HG03103 (cell line): ENCODE measurements around the gene ADCY5.

Experiments
- ATAC-seq: cut with Tn5 transposase; IDR thresholded peaks from one replicate; pipeline ENCODE4 v1.9.1; 2021; ENCODE audit warnings: low read depth; ENCODE audit not compliant: unreplicated experiment

ADCY5 gene

DNA sequence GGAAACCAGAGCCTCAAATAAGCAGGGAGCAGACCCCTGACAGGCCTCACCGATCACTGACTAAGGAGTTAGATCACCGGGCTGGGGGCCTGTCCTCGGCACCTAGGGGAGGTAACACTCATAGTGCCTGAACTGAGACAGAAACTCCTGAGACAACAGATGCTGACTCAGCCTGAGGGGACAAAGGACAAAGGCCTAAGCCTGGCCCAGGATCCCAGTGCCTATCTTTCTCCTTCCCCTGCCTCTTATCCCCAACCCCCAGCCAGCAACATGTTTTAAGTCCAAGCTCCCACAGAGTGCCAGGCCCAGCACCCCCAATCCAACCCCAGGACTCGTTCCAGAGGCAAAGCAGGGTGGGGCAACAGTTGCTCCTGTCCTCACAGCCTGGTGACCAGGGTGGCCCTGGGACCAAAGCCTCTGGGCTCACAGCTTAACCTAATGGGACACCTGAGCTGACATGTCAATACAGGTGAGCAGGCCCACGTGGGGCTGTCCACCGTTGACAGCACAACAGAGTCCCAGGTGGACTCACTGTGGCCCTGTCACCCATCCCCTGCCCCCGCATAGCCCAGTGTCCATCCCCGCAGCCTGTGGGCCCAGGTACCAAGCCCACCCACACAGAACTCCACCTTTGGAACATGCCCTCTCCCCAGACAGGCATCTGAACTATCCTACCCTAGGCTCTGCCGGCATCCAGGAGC is 37.4 kb downstream of the ADCY5 start:
- ATAC-seq, result no peak

DNA sequence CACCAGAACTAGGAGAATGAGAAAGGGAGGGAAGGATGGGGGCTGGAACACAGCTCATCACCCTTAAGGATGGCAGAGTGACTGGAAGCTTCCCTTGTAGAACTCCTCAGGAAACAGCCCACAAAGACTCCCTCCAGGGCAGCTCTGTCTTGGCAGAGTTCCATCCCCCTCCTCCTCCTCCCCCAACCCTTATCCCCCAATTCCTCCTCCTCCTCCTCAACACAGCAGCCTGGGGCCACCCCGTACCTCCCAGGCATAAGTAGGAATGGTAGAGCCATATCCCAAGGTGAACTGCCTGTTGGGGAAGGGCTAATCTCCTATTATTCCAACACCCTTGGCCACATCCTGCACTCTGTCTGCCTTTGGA is 38.8 kb downstream of the ADCY5 start:
- ATAC-seq, result no peak

DNA sequence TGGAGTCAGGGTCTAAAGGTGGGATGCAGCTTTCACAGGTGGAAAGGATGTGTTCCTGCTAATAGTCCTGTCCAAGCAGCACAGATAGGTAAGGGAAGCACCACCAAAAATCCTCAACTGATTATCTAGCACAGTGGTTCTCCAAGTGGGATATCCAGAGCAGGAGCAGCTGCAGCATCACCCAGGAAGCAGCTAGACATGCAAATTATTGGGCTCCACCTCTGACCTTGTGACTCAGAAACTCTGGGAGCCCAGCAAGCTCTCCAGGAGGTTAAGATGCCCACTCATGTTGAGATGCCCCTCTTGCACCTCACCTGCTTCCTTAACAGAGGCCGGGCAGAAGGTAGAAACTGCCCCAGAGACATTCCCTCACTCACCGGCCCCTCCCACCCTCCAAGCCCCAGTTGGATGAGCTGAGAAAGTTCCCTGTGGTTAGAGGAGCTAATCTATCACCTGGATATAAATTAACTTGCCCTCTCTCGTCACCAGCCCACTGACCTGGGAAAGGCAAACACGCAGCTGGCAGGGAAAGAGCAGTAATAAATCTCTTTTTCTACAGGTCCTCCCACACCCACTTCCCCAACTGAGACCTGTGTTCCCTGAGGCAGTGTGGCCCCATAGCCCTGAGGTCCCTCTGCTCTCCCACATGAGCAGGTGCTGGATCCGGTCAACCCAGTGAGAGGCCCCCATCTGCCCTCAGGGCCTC is 39.3 kb downstream of the ADCY5 start:
- ATAC-seq, result no peak

DNA sequence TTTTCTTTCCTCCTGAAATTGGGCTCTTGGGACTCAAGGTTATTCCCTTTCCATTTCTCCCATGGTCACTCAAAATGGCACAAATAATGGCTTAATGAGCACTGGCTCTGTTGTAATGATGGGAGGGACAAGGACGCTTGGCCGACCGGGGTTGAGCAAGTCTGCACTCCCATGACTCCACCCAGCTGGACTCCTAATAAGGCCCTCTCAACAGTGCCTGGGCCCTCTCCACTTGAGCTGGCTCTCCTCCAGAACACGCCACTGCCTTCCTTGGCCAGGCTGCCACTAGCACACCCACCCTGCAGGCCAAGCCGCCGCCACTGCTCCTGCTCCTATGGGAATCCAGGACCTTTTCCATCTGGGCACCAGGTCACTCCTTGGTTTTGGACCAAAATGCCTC is 42.3 kb downstream of the ADCY5 start:
- no peak for ATAC-seq

DNA sequence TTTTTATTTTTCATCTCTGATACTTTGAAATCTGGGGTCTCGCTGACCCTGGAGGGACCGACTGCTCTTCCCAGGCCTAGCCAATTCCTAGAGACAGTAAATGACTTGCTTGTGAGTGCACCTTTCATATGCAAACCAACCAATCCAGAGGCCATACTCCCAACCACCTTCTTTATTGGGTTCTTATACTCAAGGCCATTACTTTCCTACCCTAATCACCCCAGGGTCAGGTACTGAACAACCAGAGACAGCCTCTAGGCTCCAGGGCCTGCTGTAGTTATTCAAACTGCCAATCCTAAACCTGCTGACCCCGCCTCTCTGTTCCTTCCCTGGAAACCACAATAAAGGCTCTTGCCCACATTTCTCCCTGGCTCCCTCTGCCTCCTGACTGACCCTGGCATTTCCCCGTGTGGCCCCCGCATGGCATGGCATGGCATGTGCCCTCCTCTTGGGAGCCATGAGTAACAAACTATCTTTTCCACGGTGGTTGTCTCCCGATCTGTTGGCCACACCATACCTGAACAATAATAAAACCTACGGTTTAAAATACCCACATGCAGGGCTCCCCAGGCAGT is 42.9 kb downstream of the ADCY5 start:
- no peak for ATAC-seq

DNA sequence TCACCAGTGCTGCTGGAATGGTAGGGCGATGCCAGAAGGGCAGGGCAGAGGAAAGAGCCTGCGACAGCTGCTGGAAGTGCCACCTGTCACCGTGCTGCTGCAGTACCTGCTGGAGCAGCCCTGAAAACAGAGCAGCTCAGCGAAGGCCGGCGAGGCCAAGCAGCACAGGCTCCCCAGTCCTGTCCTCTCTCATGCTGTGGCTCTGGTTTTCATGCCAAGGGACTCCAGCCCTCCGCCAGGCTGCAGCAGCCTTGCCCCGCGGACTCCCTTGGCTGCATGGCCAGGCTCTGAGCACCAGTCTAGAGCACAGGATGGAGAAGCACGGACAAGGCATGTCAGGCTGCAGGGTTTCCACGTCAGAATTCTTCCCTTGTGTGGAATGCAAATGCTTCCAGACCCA is 43.9 kb downstream of the ADCY5 start:
- ATAC-seq, result no peak

DNA sequence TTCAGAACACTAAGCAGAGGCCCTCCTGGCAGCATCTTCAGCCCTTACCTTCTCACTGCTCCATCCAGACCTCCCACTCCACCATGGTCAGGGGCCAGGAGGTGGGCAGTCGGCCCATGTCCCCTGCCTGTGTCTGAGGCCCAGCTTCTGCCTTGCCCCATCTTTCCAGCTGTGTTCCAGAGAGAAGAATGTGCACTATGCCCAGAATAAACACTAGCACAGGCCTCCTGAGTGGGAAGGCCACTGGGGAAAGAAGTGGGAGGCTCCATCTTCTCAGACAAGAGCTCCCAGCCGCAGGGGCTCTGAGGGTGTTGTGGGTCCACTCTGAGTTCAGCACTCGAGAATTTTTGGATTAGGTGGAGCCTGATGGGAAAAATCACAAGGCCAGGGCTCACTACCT is 44.5 kb downstream of the ADCY5 start:
- no peak for ATAC-seq

DNA sequence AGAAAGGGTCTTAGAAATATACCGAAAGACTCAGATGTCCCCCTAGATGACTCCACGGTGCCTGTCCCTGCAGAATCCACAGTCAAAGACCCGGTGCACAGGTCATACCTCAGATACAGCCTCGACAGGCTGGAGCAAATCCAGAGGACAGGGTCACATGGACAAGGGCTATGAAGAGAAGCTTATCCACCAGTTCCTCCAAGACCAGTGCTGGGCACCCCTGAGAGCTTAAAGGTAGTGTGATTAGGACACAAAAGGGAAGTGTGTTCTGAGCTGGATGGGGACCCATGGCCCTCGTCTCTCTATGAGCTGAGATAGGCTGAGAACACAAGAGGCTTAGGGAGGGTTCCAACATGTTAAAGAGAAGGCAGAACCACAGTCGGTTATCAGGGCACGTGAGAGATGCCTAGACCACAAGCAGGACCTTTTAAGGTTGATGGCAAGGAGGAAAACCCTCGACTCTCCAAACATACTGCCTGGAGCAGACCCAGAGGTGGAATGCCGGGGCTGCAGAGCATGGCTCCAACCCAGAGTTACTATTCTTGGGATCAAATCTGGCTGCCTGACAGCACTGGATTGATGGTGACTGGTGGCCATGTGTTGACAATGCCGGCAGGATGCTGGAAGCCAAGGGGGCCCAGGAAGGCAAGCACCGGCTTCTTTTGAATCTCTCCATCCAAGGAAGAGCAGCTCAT is 46.9 kb downstream of the ADCY5 start:
- ATAC-seq, result no peak

DNA sequence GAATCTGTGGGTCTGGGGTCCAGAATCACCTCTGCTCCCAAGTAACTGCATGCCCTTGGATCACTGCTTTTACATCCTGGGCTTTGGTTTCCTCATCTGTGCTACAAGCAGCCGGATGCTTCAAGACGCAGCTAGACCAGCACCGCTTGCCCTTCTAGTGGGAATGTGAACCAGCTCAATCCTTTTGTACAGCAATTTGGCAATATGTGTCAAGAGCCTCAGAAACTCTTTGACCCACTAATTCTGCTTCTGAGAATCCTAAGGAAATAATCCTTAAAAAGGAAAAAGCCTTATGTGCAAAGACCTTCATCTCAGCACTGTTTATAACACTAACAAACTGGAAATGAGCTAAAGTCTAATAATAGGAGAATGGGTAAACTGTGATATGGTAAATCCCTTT is 48.7 kb downstream of the ADCY5 start:
- no peak for ATAC-seq

DNA sequence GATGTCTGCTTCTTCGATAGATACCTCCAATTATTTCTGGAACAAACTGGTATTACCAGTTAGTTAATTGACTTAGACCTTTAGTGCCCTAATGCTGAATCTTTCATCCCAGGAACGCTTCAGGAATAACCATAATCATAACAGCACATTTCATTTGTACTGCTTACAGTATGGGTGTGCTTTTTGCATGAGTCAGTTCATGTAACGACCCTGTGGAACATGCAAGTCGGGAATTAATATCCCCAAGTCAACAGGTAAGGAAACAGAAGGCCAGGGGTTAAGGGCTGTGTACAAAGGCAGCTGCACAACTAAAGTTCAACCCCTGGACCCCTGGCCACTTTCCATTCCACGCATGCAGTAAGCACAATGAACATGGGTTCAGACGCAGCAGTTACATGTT is 49.2 kb downstream of the ADCY5 start:
- ATAC-seq, result no peak

DNA sequence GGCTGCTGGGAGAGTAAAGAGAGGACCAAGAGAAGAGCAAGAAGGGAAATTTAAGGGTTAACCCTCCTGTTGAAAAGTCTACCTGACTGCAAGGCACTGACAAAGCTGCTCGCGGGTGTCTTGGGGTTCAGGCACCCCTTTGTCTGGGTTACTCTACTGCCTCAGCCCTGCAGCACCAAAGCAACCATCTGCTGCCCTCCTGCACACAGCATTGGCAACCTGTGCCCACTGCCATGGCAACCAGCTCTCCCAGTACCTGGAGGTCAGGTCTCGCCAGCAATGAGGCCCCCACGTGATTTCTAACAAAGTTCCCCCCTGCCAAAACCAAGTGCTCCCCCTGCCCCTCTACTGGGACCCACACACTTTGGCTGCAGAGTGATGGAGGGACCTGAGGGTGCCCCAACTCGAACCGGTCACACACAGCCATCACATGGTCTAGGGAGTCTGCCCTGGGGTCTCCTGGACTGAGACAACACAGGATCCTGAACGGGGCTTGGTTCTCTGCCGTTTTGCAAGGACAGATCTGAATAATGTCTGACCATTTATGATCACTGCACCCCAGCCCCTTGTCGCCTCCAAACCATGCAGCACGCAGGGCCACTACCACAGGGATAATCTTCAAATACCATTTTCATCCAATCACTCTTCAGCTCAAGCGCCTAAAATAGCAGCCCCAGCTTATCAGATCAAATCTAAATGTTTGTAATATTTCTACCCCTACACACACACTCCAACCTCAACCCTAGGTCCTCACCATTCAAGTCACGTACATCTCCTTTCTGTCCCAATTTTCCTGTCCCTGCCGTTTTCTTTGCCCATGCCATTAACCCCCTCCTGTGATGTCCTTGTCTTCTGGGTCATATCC is 50.7 kb downstream of the ADCY5 start:
- no peak for ATAC-seq

DNA sequence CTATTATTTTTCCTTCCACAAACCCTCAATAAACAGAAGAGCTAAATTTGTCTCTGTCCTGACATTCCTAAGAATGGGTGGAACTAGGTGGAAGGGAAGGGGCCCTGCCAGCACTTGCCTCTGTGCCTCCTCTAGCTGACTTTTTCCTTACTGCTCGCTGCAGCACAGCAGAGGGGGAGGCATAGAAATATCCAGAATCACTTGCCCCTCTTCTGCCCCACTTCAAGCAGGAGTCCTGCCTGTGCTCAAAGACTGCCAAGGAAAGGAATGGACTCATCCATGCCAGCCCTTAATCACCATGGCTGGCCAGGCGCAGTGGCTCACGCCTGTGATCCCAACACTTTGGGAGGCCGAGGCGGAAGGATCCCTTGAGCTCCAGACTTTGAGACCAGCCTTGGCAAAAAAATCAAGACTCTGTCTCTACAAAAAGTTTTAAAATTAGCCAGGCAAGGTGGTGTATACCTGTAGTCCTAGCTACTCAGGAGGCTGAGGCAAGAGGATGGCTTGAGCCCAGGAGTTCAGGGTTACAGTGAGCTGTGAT is 51.8 kb downstream of the ADCY5 start:
- ATAC-seq, result no peak

DNA sequence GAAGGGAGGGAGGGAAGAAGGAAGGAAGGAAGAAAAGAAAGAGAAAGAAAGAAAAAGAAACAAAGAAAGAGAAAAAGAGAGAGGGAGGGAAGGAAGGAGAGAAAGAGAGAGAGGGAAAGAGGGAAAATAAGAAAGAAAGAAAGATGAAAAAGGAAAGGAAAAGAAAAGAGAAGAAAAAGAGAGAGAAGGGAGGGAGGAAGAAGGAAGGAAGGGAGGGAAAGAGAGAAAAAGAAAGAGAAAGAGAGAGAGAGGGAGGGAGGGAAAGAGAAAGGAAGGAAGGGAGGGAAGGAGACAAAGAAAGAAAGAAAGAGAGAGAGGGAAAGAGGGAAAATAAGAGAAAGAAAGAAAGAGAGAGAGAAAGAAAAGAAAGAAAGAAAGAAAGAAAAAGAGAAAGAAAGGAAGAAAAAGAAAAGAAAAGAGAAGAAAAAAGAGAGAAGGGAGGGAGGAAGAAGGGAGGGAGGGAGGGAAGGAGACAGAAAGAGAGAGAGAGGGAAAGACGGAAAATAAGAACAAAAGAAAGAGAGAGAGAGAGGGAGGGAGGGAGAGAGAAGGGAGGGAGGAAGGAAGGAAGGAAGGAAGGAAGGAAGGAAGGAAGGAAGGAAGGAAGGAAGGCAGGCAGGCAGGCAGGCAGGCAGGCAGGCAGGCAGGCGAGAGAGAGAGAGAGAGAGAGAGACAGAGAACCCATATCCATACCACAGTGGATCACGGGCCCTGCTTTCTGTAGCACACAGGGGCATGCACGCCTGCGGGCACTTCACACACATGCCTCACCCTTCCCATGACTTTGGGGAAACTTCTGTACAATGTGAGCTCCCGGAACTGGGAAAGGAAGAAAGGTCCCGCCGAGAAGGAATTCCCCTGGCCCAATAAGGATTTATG is 52.5 kb downstream of the ADCY5 start:
- ATAC-seq, result no peak

DNA sequence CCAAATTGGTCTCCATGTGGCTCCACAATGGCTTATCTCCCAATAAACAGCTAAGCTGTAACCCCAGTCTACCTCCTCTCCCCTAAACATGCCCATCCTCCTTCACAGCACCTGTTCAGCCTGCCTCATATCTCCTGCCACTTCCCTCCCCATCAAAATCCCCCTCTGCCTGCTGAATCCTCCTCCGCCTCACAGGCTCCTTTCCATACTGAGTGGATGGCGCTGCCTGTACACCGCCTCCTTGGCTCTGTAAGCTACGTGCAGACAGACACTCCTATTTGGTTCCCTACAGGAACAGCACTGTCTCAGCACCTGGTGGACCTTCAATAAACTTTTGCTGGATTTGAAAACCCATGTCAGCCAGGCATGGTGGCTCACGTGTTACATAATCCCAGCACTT is 53.7 kb downstream of the ADCY5 start:
- no peak for ATAC-seq

DNA sequence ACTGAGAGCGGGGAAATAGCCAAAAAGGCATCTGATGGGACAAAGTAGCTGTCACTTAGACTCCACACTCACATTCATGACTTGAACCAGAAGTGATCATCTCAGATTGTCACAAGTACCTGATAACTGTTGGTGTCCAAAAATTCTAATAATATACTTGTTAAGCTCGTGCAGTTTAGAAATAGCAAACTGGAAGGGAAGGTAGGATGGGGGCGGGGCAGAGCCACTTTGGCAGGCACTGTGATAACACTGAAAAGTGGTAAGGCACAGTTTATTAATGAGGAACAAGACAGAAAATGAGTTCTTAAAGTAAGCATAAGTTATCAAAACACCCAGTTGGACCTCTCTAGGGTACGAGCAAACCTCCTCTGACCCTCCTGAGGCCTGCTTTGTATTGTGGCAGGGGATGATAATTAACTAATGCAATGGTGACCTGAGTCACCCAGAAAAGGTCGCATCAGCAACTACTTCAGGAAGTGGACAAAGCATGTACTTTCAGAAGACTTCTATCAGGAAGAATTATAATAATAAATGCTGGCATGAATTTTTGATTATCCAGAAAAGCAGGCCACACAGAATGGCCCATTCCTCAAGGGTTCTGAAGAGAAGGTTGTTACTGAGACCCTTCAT is 54.4 kb downstream of the ADCY5 start:
- ATAC-seq, result no peak

DNA sequence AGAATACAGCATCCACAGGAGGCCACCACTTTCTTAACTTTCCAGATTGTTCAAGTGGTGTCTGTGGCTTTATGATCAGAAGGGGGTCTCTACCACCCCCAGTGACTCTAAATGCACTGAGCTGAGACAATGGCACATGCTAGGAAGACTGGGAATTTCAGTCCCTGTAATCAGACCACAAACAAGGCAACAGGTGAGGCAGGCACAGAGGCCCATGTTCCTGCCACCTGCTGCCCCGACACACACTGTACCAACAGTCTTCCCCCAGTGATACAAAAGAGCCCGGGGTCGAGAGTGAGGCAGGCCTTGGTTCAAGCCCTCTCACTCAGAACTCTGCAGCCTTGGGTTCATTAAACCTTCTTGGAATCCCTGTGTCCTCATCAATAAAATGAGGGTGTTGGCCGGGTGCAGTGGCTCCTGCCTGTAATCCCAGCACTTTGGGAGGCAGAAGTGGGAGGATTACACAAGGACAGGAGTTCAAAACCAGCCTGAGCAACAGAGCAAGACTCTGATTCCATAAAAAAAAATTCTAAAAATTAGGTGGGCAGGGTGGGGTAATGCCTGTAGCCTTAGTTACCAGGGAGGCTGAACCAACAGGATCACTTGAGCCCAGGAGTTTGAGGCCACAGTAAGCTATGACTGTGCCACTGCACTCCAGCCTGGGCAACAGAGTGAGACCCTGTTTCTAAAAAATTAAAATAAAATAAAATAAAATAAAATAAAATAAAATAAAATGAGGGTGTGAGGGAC is 55.8 kb downstream of the ADCY5 start:
- ATAC-seq, result no peak

DNA sequence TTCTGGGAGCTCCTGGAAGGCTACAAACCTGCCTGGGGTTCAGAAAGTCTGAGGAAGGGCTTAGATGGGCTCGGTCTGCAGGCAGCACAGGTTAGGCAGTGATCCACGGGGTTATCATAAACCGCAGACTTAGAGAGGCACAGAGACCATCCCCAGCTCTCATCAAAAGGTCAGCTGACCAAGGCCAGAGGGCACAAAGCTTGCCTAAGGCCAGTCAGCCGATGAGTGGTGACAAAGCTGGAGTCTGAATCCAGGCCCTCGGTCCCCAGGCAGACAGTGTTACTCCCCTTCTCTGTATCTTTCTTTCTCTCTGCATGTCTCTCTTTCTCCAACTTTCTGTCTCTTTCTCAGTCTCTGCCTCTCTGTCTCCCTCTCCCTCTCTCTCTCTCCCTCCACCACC is 56.5 kb downstream of the ADCY5 start:
- no peak for ATAC-seq

DNA sequence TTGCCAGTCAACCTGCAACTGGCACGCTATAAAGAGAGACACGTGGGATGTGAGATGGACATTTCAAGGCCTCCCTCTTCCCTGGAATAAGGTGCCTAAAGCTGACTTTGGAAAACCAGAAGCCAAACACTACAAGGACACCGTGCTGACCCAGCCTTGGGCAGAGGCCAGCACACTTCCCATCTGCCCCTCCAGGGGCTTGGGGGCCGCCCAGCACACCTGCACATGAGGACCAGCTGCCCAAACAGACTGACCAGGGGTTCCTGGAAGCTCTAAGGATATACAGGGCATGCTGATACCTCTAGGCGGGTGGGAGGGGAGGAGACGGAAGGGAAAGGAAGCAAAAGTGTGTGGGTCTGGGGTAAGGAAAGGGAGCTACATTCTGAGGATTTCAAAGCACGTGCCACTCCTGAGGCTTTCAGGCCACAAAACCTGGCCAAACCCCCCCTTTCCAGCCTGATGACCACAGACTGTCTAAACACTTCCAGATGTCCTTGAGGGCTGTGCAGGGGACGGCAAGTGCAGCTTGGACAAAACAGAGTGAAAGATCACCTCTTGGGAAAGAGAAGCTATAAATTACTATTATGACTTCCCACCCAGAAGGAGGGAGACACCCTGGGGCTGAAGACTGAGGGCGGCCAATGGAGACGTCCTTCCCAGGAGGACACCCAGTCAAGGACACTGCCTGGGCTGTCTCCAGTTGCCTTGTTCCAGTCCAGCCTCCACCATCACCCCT is 57.9 kb downstream of the ADCY5 start:
- ATAC-seq, result no peak
